ENCODE data around the gene INMT.

DNA sequence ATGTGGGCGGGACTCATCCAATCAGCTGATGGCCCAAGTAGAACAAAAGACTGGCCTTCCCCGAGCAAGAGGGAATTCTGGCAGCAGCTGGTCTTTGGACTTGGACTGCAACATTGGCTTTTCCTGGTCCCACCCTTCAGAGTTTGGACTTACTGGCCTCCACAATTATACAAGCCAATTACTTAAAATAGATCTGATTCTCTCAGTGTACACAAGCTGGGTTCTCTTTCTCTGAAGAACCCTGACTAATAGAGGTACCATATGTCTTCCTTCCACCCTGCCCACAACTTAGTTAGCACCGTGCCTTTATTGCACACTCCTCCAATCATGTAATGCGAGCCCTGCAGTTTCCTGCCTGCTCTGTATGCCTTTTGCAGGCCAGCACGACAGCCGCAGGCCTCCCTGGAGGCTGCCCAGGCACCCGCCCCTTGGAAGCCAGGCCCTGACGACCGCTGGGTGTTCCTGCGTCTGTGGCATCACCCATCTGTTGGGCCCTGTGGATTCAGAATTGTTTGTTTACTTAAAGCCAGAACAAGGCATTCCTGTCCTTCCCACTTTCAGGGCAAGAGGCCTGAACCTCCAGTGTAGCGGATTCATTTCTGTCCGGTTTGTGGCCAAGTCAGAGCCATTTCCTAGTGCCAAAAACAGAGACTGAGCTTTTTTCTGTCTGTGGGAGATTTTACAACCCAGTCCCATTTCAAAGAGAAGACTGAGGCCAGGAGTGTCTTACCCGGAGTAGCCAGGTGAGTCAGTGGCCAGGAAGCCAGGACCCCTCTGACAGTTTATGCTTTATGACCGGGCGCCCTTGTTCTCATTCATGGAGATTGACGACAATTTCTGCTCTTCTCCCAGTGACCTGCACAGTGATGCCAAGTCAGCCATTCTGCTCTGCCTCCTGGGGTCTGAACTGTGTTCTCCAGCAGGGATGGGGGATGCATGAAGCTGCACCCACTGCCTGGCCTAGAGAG lies 968 bp upstream of the INMT start:
- TF ChIP-seq, protein P1, sequence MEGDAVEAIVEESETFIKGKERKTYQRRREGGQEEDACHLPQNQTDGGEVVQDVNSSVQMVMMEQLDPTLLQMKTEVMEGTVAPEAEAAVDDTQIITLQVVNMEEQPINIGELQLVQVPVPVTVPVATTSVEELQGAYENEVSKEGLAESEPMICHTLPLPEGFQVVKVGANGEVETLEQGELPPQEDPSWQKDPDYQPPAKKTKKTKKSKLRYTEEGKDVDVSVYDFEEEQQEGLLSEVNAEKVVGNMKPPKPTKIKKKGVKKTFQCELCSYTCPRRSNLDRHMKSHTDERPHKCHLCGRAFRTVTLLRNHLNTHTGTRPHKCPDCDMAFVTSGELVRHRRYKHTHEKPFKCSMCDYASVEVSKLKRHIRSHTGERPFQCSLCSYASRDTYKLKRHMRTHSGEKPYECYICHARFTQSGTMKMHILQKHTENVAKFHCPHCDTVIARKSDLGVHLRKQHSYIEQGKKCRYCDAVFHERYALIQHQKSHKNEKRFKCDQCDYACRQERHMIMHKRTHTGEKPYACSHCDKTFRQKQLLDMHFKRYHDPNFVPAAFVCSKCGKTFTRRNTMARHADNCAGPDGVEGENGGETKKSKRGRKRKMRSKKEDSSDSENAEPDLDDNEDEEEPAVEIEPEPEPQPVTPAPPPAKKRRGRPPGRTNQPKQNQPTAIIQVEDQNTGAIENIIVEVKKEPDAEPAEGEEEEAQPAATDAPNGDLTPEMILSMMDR (IDR thresholded peaks at IDR 0.05): no peak
- TF ChIP-seq EP300 (IDR thresholded peaks at IDR 0.05): no peak
- no peak for TF ChIP-seq POLR2A (IDR thresholded peaks at IDR 0.05; ENCODE audit: low read depth)
- peak; percentile 72 to 76 for TF ChIP-seq POLR2AphosphoS5 (IDR thresholded peaks at IDR 0.05)
